ENCODE measurements around the gene BROX.

DNA sequence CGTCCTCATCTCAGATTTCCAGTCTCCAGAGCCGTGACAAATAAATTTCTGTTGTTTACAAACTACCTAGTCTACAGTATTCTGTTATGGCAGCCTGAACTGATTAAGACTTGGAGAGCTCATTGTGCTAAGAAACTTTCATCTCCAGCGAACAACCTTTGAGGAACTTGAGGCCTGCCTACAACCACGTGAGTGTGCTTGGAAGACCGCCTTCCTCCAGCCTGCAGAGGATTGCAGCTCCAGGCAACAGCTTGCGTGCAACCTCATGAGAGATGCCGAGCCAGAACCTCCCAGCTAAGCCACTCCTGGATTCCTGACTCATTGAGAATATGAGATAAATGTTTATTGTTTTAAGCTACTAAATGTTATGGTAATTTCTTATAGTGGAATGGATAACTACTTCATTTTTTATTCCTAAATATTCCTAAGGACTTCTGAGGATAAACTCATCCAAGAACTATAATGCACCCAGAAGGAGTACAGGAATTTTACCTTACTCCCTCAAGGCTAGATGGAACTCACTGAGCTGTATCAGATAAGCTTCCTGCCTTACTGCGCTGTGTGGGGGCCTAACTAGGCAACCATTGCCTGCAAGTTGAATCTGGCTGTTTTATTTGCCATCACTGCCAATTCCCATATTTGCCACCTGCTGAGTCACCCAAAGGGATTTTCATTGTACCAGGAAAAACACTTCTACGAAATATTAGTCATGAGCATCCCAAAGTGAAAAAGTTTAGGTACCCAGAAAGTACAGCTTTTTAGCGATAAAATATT lies 42.2 kb downstream of the BROX start:
- no peak for TF ChIP-seq CTCF (IDR thresholded peaks at IDR 0.05 in 4 of 5, conservative IDR thresholded peaks at IDR 0.05 in 1 of 5)
- TF ChIP-seq POLR2A (IDR thresholded peaks at IDR 0.05): no peak

Measured in gastrocnemius medialis (tissue), 4 donors.